Adipose tissue (tissue), 3 donors: Measurements from ENCODE around the gene CRYBB1. TPM values are rescaled to one million over a fixed set of nuclear protein-coding genes. Genes with fewer than 3 reads are reported as not detected.
A peak's percentile ranks its signal among the peaks of the same experiment; 100 is the strongest.
"Not testable (repeated sequence)": the region's sequence is repeated elsewhere in the genome, so short reads cannot be mapped to it uniquely, and the experiment has no call there.

Experiments used
- H3K27ac ChIP-seq: one replicate; pipeline ENCODE4 v1.5.1; 2013; ENCODE audit warnings: low read depth, low read length
- whole genome bisulfite sequencing, 3 donors: extraction: QIAGEN DNeasy Blood & Tissue Kit; methylation state at CpG; one replicate each; pipeline ENCODE4 v1.1.7; 2013; 5-methylcytosine and 5-hydroxymethylcytosine counted together
- polyA plus RNA-seq, 3 donors: library from polyadenylated mRNA; stranded (reverse); fragments of 200-250 nt; gene quantifications; one replicate each; pipeline ENCODE4 v1.2.3, GENCODE V29; 2013
- donor health status: healthy with polysubstance abuse.
- donor health status: Bipolar disorder and iron deficiency.
- donor health status: healthy.

The CRYBB1 gene
- polyA plus RNA-seq, 3 donors, result 0.20 to 5.2 (median 1.4) TPM

DNA sequence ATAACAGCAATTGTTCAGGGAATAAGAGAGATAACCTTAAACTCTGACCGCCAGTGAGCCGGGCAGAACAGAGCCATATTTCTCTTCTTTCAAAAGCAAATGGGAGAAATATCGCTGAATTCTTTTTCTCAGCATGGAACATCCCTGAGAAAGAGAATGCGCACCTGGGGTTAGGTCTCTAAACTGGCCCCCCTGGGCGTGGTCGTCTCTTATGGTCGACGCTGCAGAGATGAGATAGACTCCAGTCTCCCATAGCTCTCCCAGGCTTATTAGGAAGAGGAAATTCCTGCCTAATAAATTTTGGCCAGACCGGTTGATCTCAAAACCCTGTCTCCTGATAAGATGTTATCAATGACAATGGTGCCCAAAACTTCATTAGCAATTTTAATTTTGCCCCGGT lies 4.1 kb downstream of the CRYBB1 start:
- H3K27ac ChIP-seq, result not testable (repeated sequence)
- WGBS, 3 donors, result 27 to 32% (median 30%) methylated on average over 10 of the region's 10 CpGs

DNA sequence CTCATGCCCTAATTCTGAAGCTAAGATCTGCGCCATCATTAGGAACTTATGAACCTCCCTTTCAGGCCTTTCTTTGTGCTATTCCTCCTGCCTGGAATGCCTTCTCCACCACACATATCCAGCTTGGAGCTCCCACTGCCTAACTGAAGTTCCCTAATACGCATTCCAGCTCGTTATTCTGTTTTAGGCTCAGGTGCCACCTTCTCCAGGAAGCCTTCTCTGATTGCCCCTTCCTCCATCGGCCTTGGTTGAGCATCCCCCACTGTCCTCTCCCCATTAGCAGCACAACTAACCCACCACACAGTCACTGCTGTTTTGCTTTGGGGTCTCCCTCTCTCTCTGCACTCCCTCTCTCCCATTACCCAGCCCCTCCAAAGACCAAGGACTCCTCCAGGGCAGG lies 5.2 kb downstream of the CRYBB1 start:
- 75 to 89% (median 87%) methylated on average over 4 of the region's 4 CpGs for WGBS, 3 donors
- H3K27ac ChIP-seq, result no peak overlapping the region

DNA sequence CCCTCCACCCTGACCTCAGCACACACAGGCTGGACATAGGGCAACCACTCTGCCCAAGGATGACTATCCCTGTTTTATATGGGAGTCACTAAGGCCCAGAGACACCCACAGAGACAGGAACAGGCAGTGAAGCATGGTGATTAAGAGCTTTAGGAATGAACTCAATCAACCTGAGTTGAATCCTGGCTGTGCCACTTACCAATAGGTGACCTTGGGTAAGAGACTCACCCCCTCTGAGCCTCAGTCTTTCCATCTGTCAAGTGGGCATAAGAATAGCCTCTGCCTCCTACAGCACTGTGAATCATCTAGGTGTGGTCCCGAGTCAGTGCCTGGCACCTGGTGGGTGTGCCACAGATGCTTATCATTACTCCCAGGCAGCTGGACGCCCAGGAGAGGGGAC lies 6.8 kb downstream of the CRYBB1 start:
- no peak overlapping the region for H3K27ac ChIP-seq
- 72 to 77% (median 74%) methylated on average over 2 of the region's 2 CpGs for WGBS, 3 donors

- 73 to 78% (median 73%) methylated on average over 12 of the region's 12 CpGs for WGBS, 3 donors
- H3K27ac ChIP-seq, result no peak overlapping the region
Observed at GRCh38 chr22:26610072-26610958, 7.5 kb downstream of the CRYBB1 start.

DNA sequence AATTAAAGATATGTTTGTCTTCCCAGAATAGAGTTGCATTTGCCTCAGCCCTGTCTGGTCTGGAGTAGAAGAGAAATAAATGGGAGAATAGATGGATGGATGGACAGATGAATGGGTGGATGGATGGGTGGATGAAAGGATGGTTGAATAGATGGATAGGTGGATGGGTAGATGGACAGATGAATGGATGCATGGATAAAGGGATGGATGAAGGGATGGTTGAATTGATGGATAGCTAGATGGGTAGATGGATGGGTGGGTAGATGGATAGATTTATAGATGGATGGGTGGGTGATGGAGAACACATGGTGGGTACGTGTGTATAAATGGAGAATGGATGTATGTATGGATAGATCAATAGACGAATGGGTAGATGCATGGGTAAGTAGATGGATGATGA lies 8.5 kb downstream of the CRYBB1 start:
- 73 to 89% (median 82%) methylated on average over 2 of the region's 2 CpGs for WGBS, 3 donors

DNA sequence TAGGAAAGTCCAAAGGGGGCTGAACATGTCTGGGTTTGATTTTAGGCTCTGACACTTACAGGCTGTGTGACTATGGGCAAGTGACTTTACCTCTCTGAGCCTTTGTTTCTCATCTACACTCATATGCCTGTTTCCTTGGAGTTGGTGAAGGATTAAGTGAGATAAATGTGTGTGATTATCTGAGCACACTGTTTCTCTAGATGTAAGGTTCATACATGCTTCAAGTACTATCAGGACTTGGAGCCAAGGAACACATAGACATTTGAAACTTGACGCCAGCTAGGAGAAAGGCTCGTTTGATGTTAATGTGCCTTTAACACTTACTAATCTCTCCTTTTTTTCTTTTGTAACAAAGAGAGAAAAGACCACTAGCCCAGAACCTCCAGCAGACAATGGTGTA lies 9.7 kb downstream of the CRYBB1 start:
- WGBS, 3 donors, result 31 to 51% (median 41%) methylated on average over 2 of the region's 2 CpGs
- no peak overlapping the region for H3K27ac ChIP-seq

More for the DNA sequence above, 8.5 kb downstream of the CRYBB1 start:
- H3K27ac ChIP-seq, result no peak overlapping the region

DNA sequence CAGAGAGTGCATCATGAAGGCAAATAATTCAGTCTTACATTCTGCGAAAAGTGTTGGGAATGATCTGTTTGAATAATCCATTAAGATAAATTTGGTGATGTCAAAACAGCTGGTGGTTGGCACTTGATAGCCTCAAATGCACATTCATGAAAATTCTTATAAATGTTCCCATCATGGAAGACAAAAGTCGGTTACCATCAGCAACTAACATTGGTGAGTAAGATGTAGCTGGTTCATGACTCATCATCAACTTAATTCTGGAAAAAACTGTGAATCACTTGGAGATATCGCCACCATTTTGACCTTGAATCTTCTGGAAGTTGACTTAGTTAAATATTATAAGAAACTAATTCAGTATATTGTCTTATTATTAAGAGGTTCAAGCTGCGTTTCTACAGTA lies 11.2 kb downstream of the CRYBB1 start:
- WGBS, 3 donors, result 89 to 93% (median 90%) methylated on average over 4 of the region's 4 CpGs
- H3K27ac ChIP-seq, result no peak overlapping the region

DNA sequence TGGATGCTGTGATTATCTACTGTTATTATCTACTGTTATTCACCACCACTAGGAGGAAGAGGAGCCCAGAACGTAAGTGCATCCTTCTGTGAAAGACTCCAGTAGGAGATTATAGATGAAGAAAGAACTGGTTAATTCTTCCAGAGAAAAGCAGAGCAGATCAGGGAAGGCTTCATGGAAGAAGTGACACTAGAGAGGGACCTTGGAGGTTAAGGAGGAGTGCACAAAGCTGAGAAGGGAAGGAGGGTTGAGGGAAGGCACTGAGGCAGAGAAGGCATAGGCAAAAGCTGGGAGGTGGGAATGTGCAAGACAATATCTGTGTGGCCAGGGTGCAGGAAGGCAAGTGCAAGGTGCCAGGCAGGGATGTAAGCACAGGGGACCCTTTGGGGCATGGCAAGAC lies 13.5 kb downstream of the CRYBB1 start:
- H3K27ac ChIP-seq, result no peak overlapping the region
- WGBS, 3 donors, result 63 to 88% (median 81%) methylated on average over 1 of the region's 1 CpG

GRCh38 chr22:26602127-26602526 lies 15.7 kb downstream of the CRYBB1 start:
- no peak overlapping the region for H3K27ac ChIP-seq
- 73 to 82% (median 80%) methylated on average over 4 of the region's 4 CpGs for WGBS, 3 donors

- H3K27ac ChIP-seq, result no peak overlapping the region
- WGBS, 3 donors, result 85 to 88% (median 86%) methylated on average over 12 of the region's 12 CpGs
Observed at GRCh38 chr22:26601726-26602125, 16.1 kb downstream of the CRYBB1 start.

- 70 to 87% (median 85%) methylated on average over 11 of the region's 11 CpGs for WGBS, 3 donors
- H3K27ac ChIP-seq, result no peak overlapping the region
Observed at GRCh38 chr22:26599505-26599904, 18.3 kb downstream of the CRYBB1 start.

DNA sequence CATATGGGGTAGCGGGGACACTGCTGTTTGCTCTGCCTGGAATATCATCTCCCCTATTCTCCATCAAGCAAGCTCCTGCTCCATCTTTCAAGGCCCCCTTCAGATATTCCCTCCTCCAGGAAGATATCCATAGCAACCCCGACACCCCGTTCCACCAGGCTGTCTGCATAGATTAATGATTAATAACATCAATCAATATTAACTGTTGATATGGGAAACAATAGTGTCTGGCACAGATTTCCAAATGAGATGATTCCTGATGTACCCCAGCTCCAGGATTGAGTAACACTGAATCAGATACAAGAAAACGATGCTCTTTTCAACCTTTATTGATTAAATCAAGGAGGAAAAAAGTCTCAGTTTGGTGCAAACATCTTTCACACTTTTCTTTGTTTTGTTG lies 20.3 kb downstream of the CRYBB1 start:
- WGBS, 3 donors, result 46 to 87% (median 84%) methylated on average over 4 of the region's 4 CpGs
- no peak overlapping the region for H3K27ac ChIP-seq

DNA sequence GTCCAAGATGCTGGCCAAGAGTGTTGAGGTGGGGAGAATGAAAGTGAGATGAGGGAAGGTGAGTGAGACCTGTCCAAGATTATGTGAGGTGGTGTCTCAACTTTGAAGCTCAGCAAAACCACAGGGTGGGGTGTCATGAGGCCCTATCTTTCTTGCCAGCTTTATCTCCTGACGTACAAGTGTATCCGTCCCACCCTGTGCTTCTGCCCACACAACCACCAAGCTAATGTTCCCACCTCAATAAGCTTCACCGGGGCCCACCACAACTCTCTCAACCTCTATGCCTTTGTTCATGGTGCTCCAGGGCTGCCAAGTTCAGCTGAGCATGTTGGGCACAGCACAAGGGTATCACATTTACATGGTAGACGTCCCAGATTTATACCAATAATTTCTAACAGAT lies 20.8 kb downstream of the CRYBB1 start:
- WGBS, 3 donors, result 70 to 75% (median 73%) methylated on average over 4 of the region's 4 CpGs
- H3K27ac ChIP-seq, result no peak overlapping the region

DNA sequence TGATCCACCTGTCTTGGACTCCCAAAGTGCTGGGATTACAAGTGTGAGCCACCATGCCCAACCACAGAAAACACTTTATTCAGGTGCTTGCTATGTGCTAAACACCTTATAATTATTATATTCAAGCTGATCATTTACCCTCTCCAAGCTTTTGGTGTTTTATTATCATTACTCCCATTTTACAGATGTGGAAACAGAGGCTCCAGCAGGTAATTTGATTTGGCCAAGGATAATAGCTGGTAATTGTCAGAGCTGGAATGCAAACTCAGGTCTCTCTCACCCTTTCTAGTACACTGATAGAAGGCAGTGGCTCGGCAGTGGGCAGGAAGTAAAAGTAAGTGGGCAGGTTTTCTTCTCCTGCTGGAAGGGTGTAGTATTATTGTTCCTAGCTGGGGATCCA lies 24.1 kb downstream of the CRYBB1 start:
- H3K27ac ChIP-seq, result no peak overlapping the region
- 27 to 50% (median 48%) methylated on average over 1 of the region's 1 CpG for WGBS, 3 donors

DNA sequence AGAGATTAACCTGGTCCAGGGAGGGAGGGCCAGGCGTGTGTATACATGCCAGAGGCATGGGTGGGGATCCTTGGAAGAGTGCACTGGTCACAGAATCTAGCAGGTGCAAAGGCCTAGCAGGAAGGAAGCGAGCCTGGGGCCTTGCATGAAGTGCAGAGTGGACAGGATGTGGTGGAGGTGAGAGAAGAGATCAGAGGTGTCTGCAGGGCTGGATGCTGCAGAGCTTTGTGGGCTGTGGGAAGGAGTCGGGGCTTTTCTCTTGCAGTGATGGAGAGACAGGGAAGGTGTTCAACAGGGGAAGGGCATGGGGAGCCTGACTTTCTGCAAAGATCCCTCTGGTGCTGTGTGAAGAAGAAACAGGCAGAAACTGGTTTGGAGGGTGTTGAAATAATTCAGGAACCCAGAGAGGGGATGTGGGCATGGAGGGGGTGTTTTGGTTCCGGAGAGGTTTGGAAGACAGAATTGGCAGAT lies 25.4 kb downstream of the CRYBB1 start:
- WGBS, 3 donors, result 45 to 84% (median 47%) methylated on average over 4 of the region's 4 CpGs
- H3K27ac ChIP-seq, result no peak overlapping the region

DNA sequence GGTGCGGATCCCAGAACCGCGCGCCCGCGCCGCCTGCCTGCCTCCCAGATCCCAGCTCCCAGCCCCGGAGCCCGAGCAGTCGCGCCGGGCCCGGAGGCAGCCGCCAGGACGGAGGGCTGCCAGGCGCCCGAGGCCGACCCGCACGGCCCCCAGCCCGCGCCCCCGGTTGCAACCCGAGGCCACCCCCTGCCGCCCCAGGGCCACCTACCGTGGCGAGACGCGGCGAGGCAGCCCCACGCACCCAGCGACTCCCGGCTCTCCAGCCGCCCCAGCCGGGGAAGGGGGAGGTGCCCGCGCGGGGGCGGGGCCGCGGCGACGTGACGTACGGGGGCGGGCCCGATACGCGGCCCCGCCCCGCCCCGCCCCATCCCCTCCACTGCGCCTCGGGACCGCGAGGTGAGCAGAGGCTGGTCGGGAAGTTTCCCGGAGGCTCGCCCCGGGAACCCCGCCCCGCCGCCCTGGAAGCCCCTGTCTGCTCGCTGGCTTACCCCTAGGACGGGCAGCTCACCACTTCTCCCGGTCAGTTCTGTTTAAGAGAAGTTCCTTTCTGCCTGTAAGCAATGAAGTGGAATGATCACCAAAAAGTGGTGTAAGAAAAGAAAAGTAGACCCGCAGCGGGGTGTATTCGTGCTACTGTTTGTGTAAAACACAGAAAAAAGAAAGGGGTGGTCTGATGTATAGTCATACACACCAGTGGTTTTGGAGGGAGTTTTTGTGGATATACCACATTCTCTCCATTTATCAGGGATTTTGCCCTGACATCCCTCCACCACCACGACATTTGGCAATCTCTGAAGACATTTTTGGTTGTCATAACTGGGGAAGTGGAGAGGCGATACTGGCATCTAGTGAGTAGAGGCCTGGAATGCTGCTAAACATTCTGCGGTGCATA lies 27.7 kb downstream of the CRYBB1 start, which contains the start of gene TPST2:
Gene TPST2, minus strand, starts transcription at position 288 of the 892 bp plus-strand sequence. CDS start 48,502 bp downstream, outside the sequence.
- 1% methylated on average over 46 to 72 of the region's 72 CpGs for WGBS, 3 donors
- H3K27ac ChIP-seq, result peak within 1 kb of the TSS; percentile 23

- WGBS, 3 donors, result 0 to 1% (median 1%) methylated on average over 39 to 44 of the region's 44 CpGs
- no peak overlapping the region for H3K27ac ChIP-seq
Observed at GRCh38 chr22:26589367-26589844, 28.4 kb downstream of the CRYBB1 start.

GRCh38 chr22:26588729-26589366 lies 29.0 kb downstream of the CRYBB1 start:
- H3K27ac ChIP-seq, result no peak overlapping the region

More at GRCh38 chr22:26588729-26589366, 29.0 kb downstream of the CRYBB1 start:
- 42 to 63% (median 44%) methylated on average over 14 of the region's 14 CpGs for WGBS, 3 donors
